ENCODE results near the gene TMEM270. TPM values are rescaled to one million over a fixed set of nuclear protein-coding genes. Genes with fewer than 3 reads are reported as not detected.

TMEM270 gene
- total RNA-seq, 4 donors from 2014 or later = not detected

DNA sequence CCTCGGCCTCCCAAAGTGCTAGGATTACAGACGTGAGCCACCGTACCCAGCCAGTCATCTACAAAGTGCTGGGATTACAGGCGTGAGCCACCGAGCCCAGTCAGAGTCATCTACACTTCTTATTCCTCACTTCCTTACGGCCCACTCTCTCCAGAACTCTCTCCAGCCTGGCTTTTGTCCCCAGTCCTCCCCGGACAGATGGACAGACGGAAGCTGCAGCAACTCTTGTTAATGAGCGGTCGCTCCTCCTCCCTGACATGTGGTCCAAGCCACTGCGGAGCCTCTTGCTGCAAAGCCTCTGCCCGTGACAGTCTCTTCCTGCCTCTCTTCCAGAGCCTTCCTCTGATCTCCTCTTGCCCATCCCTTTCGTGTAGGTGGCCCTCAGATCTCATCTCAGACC, 45.9 kb downstream of the TMEM270 start:
- intact Hi-C loops (cut with DNase I) = no loop called here

DNA sequence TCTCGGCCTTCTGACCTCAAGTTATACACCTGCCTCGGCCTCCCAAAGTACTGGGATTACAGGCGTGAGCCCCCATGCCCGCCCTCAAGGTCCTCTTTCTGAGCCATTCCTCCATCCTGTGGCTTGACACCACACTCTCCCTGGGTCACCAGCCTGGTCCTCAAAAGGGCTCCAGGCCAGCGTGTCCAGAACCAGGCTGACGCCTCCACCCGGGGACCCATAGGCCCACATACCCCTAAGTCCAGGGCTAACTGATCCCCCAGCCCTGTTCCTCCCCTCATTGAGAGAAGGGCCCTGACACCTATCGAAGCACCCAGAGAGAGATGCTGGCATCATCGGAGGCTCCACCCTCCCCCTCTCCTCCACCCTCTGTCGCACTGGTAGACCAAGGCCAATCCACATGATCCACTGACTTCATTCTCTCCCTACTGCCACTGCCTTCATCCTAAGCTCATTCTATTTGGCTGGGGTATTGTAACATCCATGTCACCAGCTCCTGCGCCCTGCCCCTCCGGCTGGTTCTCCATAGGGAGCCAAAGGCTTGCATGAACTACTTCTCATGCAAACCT, 46.7 kb downstream of the TMEM270 start:
- Histone ChIP-seq H3K4me1 (peaks cover 0 to 22% (median 10%) of the 10 kb centered on the region in 3 donors), H3K27ac (no peak overlapping the region), H3K4me3 (no peak overlapping the region), H3K27me3 (no peaks in the 10 kb centered on the region), H3K36me3 (no peaks in the 10 kb centered on the region), H3K9me3 (no peaks in the 10 kb centered on the region)
- intact Hi-C loops (cut with DNase I) = no loop called here
- TF ChIP-seq POLR2A (IDR thresholded peaks at IDR 0.05) (no peak), CTCF (IDR thresholded peaks at IDR 0.05) (no peak)
- 93 to 95% methylated on average over 10 to 12 of the region's 12 CpGs for WGBS, 2 donors
- DNase-seq = no peak

More for the DNA sequence above, 45.9 kb downstream of the TMEM270 start:
- H3K4me1 ChIP-seq = peaks cover 0 to 22% (median 10%) of the 10 kb centered on the region in 3 donors
- no peaks in the 10 kb centered on the region for H3K27me3 ChIP-seq
- H3K36me3 ChIP-seq = no peaks in the 10 kb centered on the region
- H3K4me3 ChIP-seq = no peak overlapping the region
- no peak for DNase-seq
- TF ChIP-seq POLR2A (IDR thresholded peaks at IDR 0.05) (no peak), CTCF (IDR thresholded peaks at IDR 0.05) (no peak)
- WGBS, 2 donors = 77 to 88% methylated on average over 13 of the region's 13 CpGs
- no peak overlapping the region for H3K27ac ChIP-seq
- no peaks in the 10 kb centered on the region for H3K9me3 ChIP-seq

- H3K4me3 ChIP-seq = no peak overlapping the region
- no peak for DNase-seq
- no peaks in the 10 kb centered on the region for H3K9me3 ChIP-seq
- no peaks in the 10 kb centered on the region for H3K27me3 ChIP-seq
- no peaks in the 10 kb centered on the region for H3K36me3 ChIP-seq
- peaks cover 0 to 22% (median 10%) of the 10 kb centered on the region in 3 donors for H3K4me1 ChIP-seq
- 91 to 93% methylated on average over 12 to 15 of the region's 17 CpGs for WGBS, 2 donors
- intact Hi-C loops (cut with DNase I) = no loop called here
- no peak overlapping the region for H3K27ac ChIP-seq
- TF ChIP-seq CTCF (IDR thresholded peaks at IDR 0.05) (no peak), POLR2A (IDR thresholded peaks at IDR 0.05) (no peak)
Measured at GRCh38 chr7:73908123-73908611, 47.2 kb downstream of the TMEM270 start.

GRCh38 chr7:73909051-73909941, 48.3 kb downstream of the TMEM270 start:
- Histone ChIP-seq H3K9me3 (no peaks in the 10 kb centered on the region), H3K27ac (no peak overlapping the region), H3K4me1 (peaks cover 0 to 22% (median 10%) of the 10 kb centered on the region in 3 donors), H3K27me3 (no peaks in the 10 kb centered on the region), H3K4me3 (no peak overlapping the region), H3K36me3 (no peaks in the 10 kb centered on the region)
- TF ChIP-seq CTCF (IDR thresholded peaks at IDR 0.05) (no peak), POLR2A (IDR thresholded peaks at IDR 0.05) (no peak)
- DNase-seq = no peak
- WGBS, 2 donors = 30 to 48% methylated on average over 4 to 6 of the region's 13 CpGs
- intact Hi-C loops (cut with DNase I) = no loop called here

- peaks cover 0 to 15% (median 5%) of the 10 kb centered on the region in 3 donors for H3K4me1 ChIP-seq
- no peaks in the 10 kb centered on the region for H3K27me3 ChIP-seq
- TF ChIP-seq POLR2A (IDR thresholded peaks at IDR 0.05) = no peak
- no peak for TF ChIP-seq CTCF (IDR thresholded peaks at IDR 0.05)
- H3K27ac ChIP-seq = no peak overlapping the region
- 81 to 94% methylated on average over 2 to 3 of the region's 7 CpGs for WGBS, 2 donors
- intact Hi-C loops (cut with DNase I) = no loop called here
- DNase-seq = no peak
- no peaks in the 10 kb centered on the region for H3K36me3 ChIP-seq
- H3K9me3 ChIP-seq = no peaks in the 10 kb centered on the region
- no peak overlapping the region for H3K4me3 ChIP-seq
Measured at GRCh38 chr7:73909996-73910395, 49.0 kb downstream of the TMEM270 start.
